Type B pancreatic cell (in vitro differentiated cells): ENCODE data around the gene AKAP1. TPM values are rescaled to one million over a fixed set of nuclear protein-coding genes. Genes with fewer than 3 reads are reported as not detected.

ENCODE experiments used
- DNase-seq: peaks from one replicate; pipeline ENCODE4 v3.0.0; 2021; ENCODE audit warnings: mixed read lengths; ENCODE audit not compliant: unreplicated experiment; ENCODE audit errors: extremely low spot score
- H3K27ac Mint-ChIP-seq: 2 replicates; pipeline ENCODE4 v1.8.0; 2021; ENCODE audit warnings: mild to moderate bottlenecking, mixed read lengths
- H3K27me3 Mint-ChIP-seq: 2 replicates; pipeline ENCODE4 v1.8.0; 2021; ENCODE audit warnings: mixed read lengths
- H3K36me3 Mint-ChIP-seq: 2 replicates; pipeline ENCODE4 v1.8.0; 2021; ENCODE audit warnings: mixed read lengths
- H3K4me1 Mint-ChIP-seq: one replicate; pipeline ENCODE4 v1.8.0; 2021; ENCODE audit warnings: mixed read lengths; ENCODE audit not compliant: unreplicated experiment
- H3K4me3 Mint-ChIP-seq: 2 replicates; pipeline ENCODE4 v1.8.0; 2021; ENCODE audit warnings: mild to moderate bottlenecking, mixed read lengths
- H3K9me3 Mint-ChIP-seq: 2 replicates; pipeline ENCODE4 v1.8.0; 2021; ENCODE audit warnings: mixed read lengths
- total RNA-seq: library from RNA; stranded (reverse); gene quantifications from 2 replicates; pipeline ENCODE4 v1.2.1, GENCODE V29; 2021; ENCODE audit warnings: low replicate concordance
- TF ChIP-seq, protein P1 (sequence below): fragments of 200-600 bp; sonication (generic); conservative IDR thresholded peaks from 2 replicates; pipeline ENCODE4 v1.5.0; 2021; ENCODE audit warnings: antibody characterized with exemption, mild to moderate bottlenecking

Gene AKAP1
- total RNA-seq, 1 donor from 2014 or later, result 43.6 TPM

- no peaks in the 10 kb centered on the region for H3K9me3 Mint-ChIP-seq
- TF ChIP-seq, protein P1, sequence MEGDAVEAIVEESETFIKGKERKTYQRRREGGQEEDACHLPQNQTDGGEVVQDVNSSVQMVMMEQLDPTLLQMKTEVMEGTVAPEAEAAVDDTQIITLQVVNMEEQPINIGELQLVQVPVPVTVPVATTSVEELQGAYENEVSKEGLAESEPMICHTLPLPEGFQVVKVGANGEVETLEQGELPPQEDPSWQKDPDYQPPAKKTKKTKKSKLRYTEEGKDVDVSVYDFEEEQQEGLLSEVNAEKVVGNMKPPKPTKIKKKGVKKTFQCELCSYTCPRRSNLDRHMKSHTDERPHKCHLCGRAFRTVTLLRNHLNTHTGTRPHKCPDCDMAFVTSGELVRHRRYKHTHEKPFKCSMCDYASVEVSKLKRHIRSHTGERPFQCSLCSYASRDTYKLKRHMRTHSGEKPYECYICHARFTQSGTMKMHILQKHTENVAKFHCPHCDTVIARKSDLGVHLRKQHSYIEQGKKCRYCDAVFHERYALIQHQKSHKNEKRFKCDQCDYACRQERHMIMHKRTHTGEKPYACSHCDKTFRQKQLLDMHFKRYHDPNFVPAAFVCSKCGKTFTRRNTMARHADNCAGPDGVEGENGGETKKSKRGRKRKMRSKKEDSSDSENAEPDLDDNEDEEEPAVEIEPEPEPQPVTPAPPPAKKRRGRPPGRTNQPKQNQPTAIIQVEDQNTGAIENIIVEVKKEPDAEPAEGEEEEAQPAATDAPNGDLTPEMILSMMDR, result no peak
- no peaks in the 10 kb centered on the region for H3K36me3 Mint-ChIP-seq
- DNase-seq, result no peak
- no peak overlapping the region for H3K27ac Mint-ChIP-seq
- H3K4me3 Mint-ChIP-seq, result no peak overlapping the region
- H3K27me3 Mint-ChIP-seq, result peaks cover 9% of the 10 kb centered on the region
- H3K4me1 Mint-ChIP-seq, result peaks cover 4% of the 10 kb centered on the region
Observed at GRCh38 chr17:57168695-57169094, 83.6 kb downstream of the AKAP1 start.

GRCh38 chr17:57170866-57171265 lies 85.8 kb downstream of the AKAP1 start:
- H3K9me3 Mint-ChIP-seq, result no peaks in the 10 kb centered on the region
- H3K27ac Mint-ChIP-seq, result no peak overlapping the region
- TF ChIP-seq, protein P1, result no peak
- peaks cover 18% of the 10 kb centered on the region for H3K27me3 Mint-ChIP-seq
- H3K36me3 Mint-ChIP-seq, result no peaks in the 10 kb centered on the region
- no peak for DNase-seq
- no peak overlapping the region for H3K4me3 Mint-ChIP-seq
- peaks cover 4% of the 10 kb centered on the region for H3K4me1 Mint-ChIP-seq

Other genes with a start within 250 kb of the AKAP1 start
- 43.4 and 46.7 TPM in 2 replicates for gene TRIM25, start 171.2 kb upstream of the AKAP1 start, total RNA-seq
- 23.3 and 26.5 TPM in 2 replicates for gene COIL, start 124.2 kb upstream of the AKAP1 start, total RNA-seq
- gene SCPEP1, start 107.1 kb upstream of the AKAP1 start, total RNA-seq, result 26.9 and 53.5 TPM in 2 replicates
- gene MSI2, start 171.3 kb downstream of the AKAP1 start, total RNA-seq, result 65.0 and 158 TPM in 2 replicates